ENCODE data around the gene HDAC9.

Gene HDAC9

GRCh38 chr7:18792871-18793595 lies 297.5 kb downstream of the HDAC9 start:
- no peak overlapping the region for H3K27ac ChIP-seq (ENCODE audit: low read length)
- ATAC-seq (ENCODE audit: insufficient read depth, low read depth) = no peak
- H2AFZ ChIP-seq (ENCODE audit: low read depth, low read length) = no peak overlapping the region
- H3K9me3 ChIP-seq (ENCODE audit: insufficient read depth, low read length, severe bottlenecking) = no peaks in the 10 kb centered on the region
- no peaks in the 10 kb centered on the region for H3K36me3 ChIP-seq (ENCODE audit: insufficient read depth, low read length)
- no peaks in the 10 kb centered on the region for H4K20me1 ChIP-seq (ENCODE audit: insufficient read depth, low read length)
- no peak for DNase-seq
- no peak overlapping the region for H3K9ac ChIP-seq (ENCODE audit: low read depth, low read length)
- no peaks in the 10 kb centered on the region for H3K4me1 ChIP-seq (ENCODE audit: insufficient read depth, low read length)
- no peaks in the 10 kb centered on the region for H3K27me3 ChIP-seq (ENCODE audit: insufficient read depth, low read length, poor library complexity)
- H3K4me2 ChIP-seq (ENCODE audit: insufficient read depth, low read length) = no peak overlapping the region
- no peak overlapping the region for H3K4me3 ChIP-seq (ENCODE audit: low read depth in 1 of 2, low read length in 2 of 2)
- TF ChIP-seq EZH2 (IDR thresholded peaks at IDR 0.05; ENCODE audit: borderline replicate concordance, low read depth, low read length, severe bottlenecking) (no peak), CTCF (IDR thresholded peaks at IDR 0.05; ENCODE audit: borderline replicate concordance, extremely low read depth, low read length, poor library complexity, severe bottlenecking) (no peak)
- H3K79me2 ChIP-seq (ENCODE audit: insufficient read depth, low read length) = no peaks in the 10 kb centered on the region

GRCh38 chr7:18796216-18796615 lies 300.7 kb downstream of the HDAC9 start:
- H3K9ac ChIP-seq (ENCODE audit: low read depth, low read length) = no peak overlapping the region

GRCh38 chr7:18798088-18798906 lies 302.7 kb downstream of the HDAC9 start:
- no peak overlapping the region for H3K27ac ChIP-seq (ENCODE audit: low read length)
- TF ChIP-seq CTCF (IDR thresholded peaks at IDR 0.05; ENCODE audit: borderline replicate concordance, extremely low read depth, low read length, poor library complexity, severe bottlenecking) (no peak), EZH2 (IDR thresholded peaks at IDR 0.05; ENCODE audit: borderline replicate concordance, low read depth, low read length, severe bottlenecking) (no peak)
- no peaks in the 10 kb centered on the region for H3K27me3 ChIP-seq (ENCODE audit: insufficient read depth, low read length, poor library complexity)
- no peaks in the 10 kb centered on the region for H3K36me3 ChIP-seq (ENCODE audit: insufficient read depth, low read length)
- no peaks in the 10 kb centered on the region for H3K9me3 ChIP-seq (ENCODE audit: insufficient read depth, low read length, severe bottlenecking)
- no peak overlapping the region for H2AFZ ChIP-seq (ENCODE audit: low read depth, low read length)
- no peaks in the 10 kb centered on the region for H3K4me1 ChIP-seq (ENCODE audit: insufficient read depth, low read length)
- H3K79me2 ChIP-seq (ENCODE audit: insufficient read depth, low read length) = no peaks in the 10 kb centered on the region
- ATAC-seq (ENCODE audit: insufficient read depth, low read depth) (no peak), DNase-seq (no peak)
- H3K9ac ChIP-seq (ENCODE audit: low read depth, low read length) = no peak overlapping the region
- H3K4me3 ChIP-seq (ENCODE audit: low read depth in 1 of 2, low read length in 2 of 2) = no peak overlapping the region
- H3K4me2 ChIP-seq (ENCODE audit: insufficient read depth, low read length) = no peak overlapping the region
- no peaks in the 10 kb centered on the region for H4K20me1 ChIP-seq (ENCODE audit: insufficient read depth, low read length)

More at GRCh38 chr7:18796216-18796615, 300.7 kb downstream of the HDAC9 start:
- Histone ChIP-seq H2AFZ (ENCODE audit: low read depth, low read length) (no peak overlapping the region), H3K27me3 (ENCODE audit: insufficient read depth, low read length, poor library complexity) (no peaks in the 10 kb centered on the region), H3K79me2 (ENCODE audit: insufficient read depth, low read length) (no peaks in the 10 kb centered on the region), H3K4me3 (ENCODE audit: low read depth in 1 of 2, low read length in 2 of 2) (no peak overlapping the region), H4K20me1 (ENCODE audit: insufficient read depth, low read length) (no peaks in the 10 kb centered on the region), H3K36me3 (ENCODE audit: insufficient read depth, low read length) (no peaks in the 10 kb centered on the region), H3K4me2 (ENCODE audit: insufficient read depth, low read length) (no peak overlapping the region), H3K27ac (ENCODE audit: low read length) (no peak overlapping the region), H3K9me3 (ENCODE audit: insufficient read depth, low read length, severe bottlenecking) (no peaks in the 10 kb centered on the region), H3K4me1 (ENCODE audit: insufficient read depth, low read length) (no peaks in the 10 kb centered on the region)
- ATAC-seq (ENCODE audit: insufficient read depth, low read depth) (no peak), DNase-seq (no peak)
- no peak for TF ChIP-seq EZH2 (IDR thresholded peaks at IDR 0.05; ENCODE audit: borderline replicate concordance, low read depth, low read length, severe bottlenecking)
- TF ChIP-seq CTCF (IDR thresholded peaks at IDR 0.05; ENCODE audit: borderline replicate concordance, extremely low read depth, low read length, poor library complexity, severe bottlenecking) = no peak

Measured in DND-41 (cell line).